Gastrocnemius medialis (tissue), 4 donors: ENCODE results near the gene TCF12. TPM values are rescaled to one million over a fixed set of nuclear protein-coding genes. Genes with fewer than 3 reads are reported as not detected.

ENCODE experiments used
- ATAC-seq, 2 donors: fragments of 150-250 bp; one replicate each; pipeline ENCODE4 v1.9.1; 2016
- DNase-seq, 2 donors: peaks; one replicate each; pipeline ENCODE4 v3.0.0-alpha.2; 2019
- H3K27ac ChIP-seq, 4 donors: fragments of 200-600 bp; sonication (generic); 1 replicate in 1 of 4; 2 replicates in 3 of 4; pipeline ENCODE4 v1.5.1; 2016 to 2018; ENCODE audit warnings: mild to moderate bottlenecking in 2 of 4, moderate library complexity in 1 of 4
- H3K27me3 ChIP-seq, 3 donors: fragments of 200-600 bp; sonication (generic) in 2 of 3; 1 replicate in 1 of 3; 2 replicates in 2 of 3; pipeline versions ENCODE4 v1.5.1 to v1.6.0; 2016 to 2019; ENCODE audit warnings: mild to moderate bottlenecking in 1 of 3, moderate library complexity in 1 of 3
- H3K36me3 ChIP-seq, 2 donors: fragments of 200-600 bp; sonication (generic) in 1 of 2; one replicate each; pipeline ENCODE4 v1.5.1; 2017 to 2018
- H3K4me1 ChIP-seq, 2 donors: fragments of 200-600 bp; sonication (generic) in 1 of 2; one replicate each; pipeline ENCODE4 v1.5.1; 2016 to 2017; ENCODE audit warnings: mild to moderate bottlenecking in 2 of 2
- H3K4me3 ChIP-seq, 4 donors: fragments of 200-600 bp; sonication (generic) in 3 of 4; 1 replicate in 1 of 4; 2 replicates in 3 of 4; pipeline ENCODE4 v1.5.1; 2016 to 2019; ENCODE audit warnings: mild to moderate bottlenecking in 2 of 4
- H3K9me3 ChIP-seq, 3 donors: fragments of 200-600 bp; sonication (generic) in 2 of 3; 1 replicate in 1 of 3; 2 replicates in 2 of 3; pipeline ENCODE4 v1.5.1; 2016 to 2019
- CTCF ChIP-seq, 5 experiments: fragments of 450-650 bp in 3 of 5; fragments of 200-600 bp in 2 of 5; sonication (generic) in 2 of 5; IDR thresholded peaks in 4 of 5; conservative IDR thresholded peaks in 1 of 5; 1 replicate in 4 of 5; 2 replicates in 1 of 5; pipeline ENCODE4 v1.5.1; 2016 to 2019; ENCODE audit warnings: antibody characterized with exemption in 5 of 5, mild to moderate bottlenecking in 3 of 5, moderate library complexity in 3 of 5
- POLR2A ChIP-seq, 2 donors: fragments of 450-650 bp; IDR thresholded peaks; one replicate each; pipeline ENCODE4 v1.6.1; 2017; ENCODE audit warnings: antibody characterized with exemption in 2 of 2, mild to moderate bottlenecking in 2 of 2, moderate library complexity in 2 of 2
- in situ Hi-C, 4 donors: fragments of 200-750 bp; cut with MboI; loops; one replicate each; pipeline versions ENCODE4 v1.15.0 to v1.8.0; 2017; ENCODE audit warnings: low sequenced_read_pairs in 4 of 4
- intact Hi-C: fragments of 100-400 bp; cut with DNase I; formaldehyde crosslinking; loops from one replicate; pipeline ENCODE4 v1.15.1; 2023; ENCODE audit warnings: low total_unique reads
- total RNA-seq, 4 donors: library from RNA; depleted of rRNA; stranded (reverse); fragments of >200 nt; gene quantifications; one replicate each; pipeline versions ENCODE4 v1.1.0 to v1.2.3, GENCODE V29; 2016

TCF12 gene
- total RNA-seq, 4 donors from 2014 or later, result 34.9 to 63.0 (median 51.4) TPM

- TF ChIP-seq CTCF (IDR thresholded peaks at IDR 0.05 in 4 of 5, conservative IDR thresholded peaks at IDR 0.05 in 1 of 5), result no peak
- TF ChIP-seq POLR2A (IDR thresholded peaks at IDR 0.05), result no peak
- intact Hi-C loops (no loop called here), in situ Hi-C loops (loop anchor here in 2 of 4 donors (25.0 kb wide), 2 partner anchors 400 to 825 kb away; partner anchors contain the start of gene TCF12 (in 1 of the 2))
- no peak overlapping the region for H3K4me3 ChIP-seq
- H3K27ac ChIP-seq, result peak overlapping the region in 2 of 4 donors; percentile 57 to 67
- H3K4me1 ChIP-seq, result peaks cover 10 to 11% of the 10 kb centered on the region in 2 donors
- DNase-seq (no peak), ATAC-seq (no peak)
- no peaks in the 10 kb centered on the region for H3K36me3 ChIP-seq
- no peaks in the 10 kb centered on the region for H3K9me3 ChIP-seq
- no peaks in the 10 kb centered on the region for H3K27me3 ChIP-seq
Observed at GRCh38 chr15:57312006-57312317, 393.5 kb downstream of the TCF12 start.

GRCh38 chr15:57312318-57313133 lies 394.1 kb downstream of the TCF12 start:
- Histone ChIP-seq H3K27ac (peak overlapping the region; percentile 18 to 67 (median 48)), H3K36me3 (no peaks in the 10 kb centered on the region), H3K4me1 (peaks cover 6 to 7% of the 10 kb centered on the region in 2 donors), H3K9me3 (no peaks in the 10 kb centered on the region), H3K27me3 (no peaks in the 10 kb centered on the region), H3K4me3 (no peak overlapping the region)
- in situ Hi-C loops (loop anchor here in 2 of 4 donors (25.0 kb wide), 2 partner anchors 400 to 825 kb away; partner anchors contain the start of gene TCF12 (in 1 of the 2)), intact Hi-C loops (no loop called here)
- no peak for TF ChIP-seq CTCF (IDR thresholded peaks at IDR 0.05 in 4 of 5, conservative IDR thresholded peaks at IDR 0.05 in 1 of 5)
- TF ChIP-seq POLR2A (IDR thresholded peaks at IDR 0.05), result no peak
- DNase-seq (peak in 1 of 2 donors; percentile 36), ATAC-seq (peak; percentile 58 to 74)

GRCh38 chr15:57313134-57313483 lies 394.7 kb downstream of the TCF12 start:
- intact Hi-C loops, result no loop called here
- Histone ChIP-seq H3K4me1 (peaks cover 6 to 7% of the 10 kb centered on the region in 2 donors), H3K4me3 (no peak overlapping the region), H3K9me3 (no peaks in the 10 kb centered on the region), H3K27me3 (no peaks in the 10 kb centered on the region), H3K27ac (peak overlapping the region; percentile 18 to 67 (median 48)), H3K36me3 (no peaks in the 10 kb centered on the region)
- DNase-seq (no peak), ATAC-seq (no peak)
- in situ Hi-C loops, result loop anchor here in 2 of 4 donors (25.0 kb wide), 2 partner anchors 401 to 826 kb away; partner anchors contain the start of gene TCF12 (in 1 of the 2)
- TF ChIP-seq CTCF (IDR thresholded peaks at IDR 0.05 in 4 of 5, conservative IDR thresholded peaks at IDR 0.05 in 1 of 5) (no peak), POLR2A (IDR thresholded peaks at IDR 0.05) (no peak)

- in situ Hi-C loops (loop anchor here in 2 of 4 donors (25.0 kb wide), 2 partner anchors 402 to 827 kb away; partner anchors contain the start of gene TCF12 (in 1 of the 2)), intact Hi-C loops (no loop called here)
- Histone ChIP-seq H3K27ac (no peak overlapping the region), H3K9me3 (no peaks in the 10 kb centered on the region), H3K4me1 (peaks cover 6 to 7% of the 10 kb centered on the region in 2 donors), H3K27me3 (no peaks in the 10 kb centered on the region), H3K4me3 (no peak overlapping the region), H3K36me3 (no peaks in the 10 kb centered on the region)
- no peak for TF ChIP-seq CTCF (IDR thresholded peaks at IDR 0.05 in 4 of 5, conservative IDR thresholded peaks at IDR 0.05 in 1 of 5)
- no peak for TF ChIP-seq POLR2A (IDR thresholded peaks at IDR 0.05)
- no peak for ATAC-seq
- DNase-seq, result no peak
Observed at GRCh38 chr15:57314221-57314620, 395.8 kb downstream of the TCF12 start.
